SH-SY5Y (cell line): Measurements from ENCODE around the gene DPPA5.

Source experiments
- GATA2 ChIP-seq: IDR thresholded peaks from 2 replicates; pipeline ENCODE4 v1.6.1; 2011; ENCODE audit warnings: mild to moderate bottlenecking, low read depth, low read length
- GATA3 ChIP-seq: IDR thresholded peaks from 2 replicates; pipeline ENCODE4 v1.6.1; 2011; ENCODE audit warnings: low read depth, mild to moderate bottlenecking, low read length, moderate library complexity

GRCh38 chr6:73369157-73369556, 15.1 kb upstream of the DPPA5 start:
- no peak for TF ChIP-seq GATA2
- no peak for TF ChIP-seq GATA3
